ENCODE data around the gene MEF2D.

The MEF2D gene

DNA sequence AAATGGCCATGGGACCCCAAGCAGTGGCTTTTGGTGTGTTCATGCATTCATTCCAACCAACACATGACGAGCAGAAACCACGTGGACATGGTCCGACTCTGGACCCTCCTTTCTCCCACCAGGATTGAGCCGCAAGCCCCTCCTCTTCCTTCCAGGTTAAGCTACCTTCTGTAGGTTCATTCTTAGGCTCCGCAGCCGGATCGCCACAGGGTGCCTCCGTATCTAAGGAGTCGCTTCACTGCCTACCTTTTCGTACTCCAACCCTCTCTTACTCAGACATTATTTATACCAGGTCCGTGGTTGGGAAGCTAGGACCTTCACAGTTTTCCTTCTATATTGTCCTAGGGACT is 67.9 kb downstream of the MEF2D start:
- Histone ChIP-seq H4K20me1 (ENCODE audit: insufficient read depth, low read length) (no peaks in the 10 kb centered on the region), H3K27me3 (ENCODE audit: insufficient read depth, low read length) (peaks cover 11% of the 10 kb centered on the region; the same call in 1 of the 2 replicates), H3F3A (ENCODE audit: insufficient read depth, low read length) (no peaks in the 10 kb centered on the region), H2AFZ (ENCODE audit: low read length) (no peak overlapping the region), H3K9ac (ENCODE audit: low read length) (no peak overlapping the region), H3K36me3 (ENCODE audit: insufficient read depth, low read length) (no peaks in the 10 kb centered on the region), H3K4me2 (ENCODE audit: low read length) (no peak overlapping the region), H3K9me3 (ENCODE audit: low read length) (no peaks in the 10 kb centered on the region), H3K79me2 (ENCODE audit: insufficient read depth, low read length) (no peaks in the 10 kb centered on the region), H3K4me3 (ENCODE audit: low read depth, low read length, poor library complexity, severe bottlenecking) (no peak overlapping the region), H3K4me1 (ENCODE audit: insufficient read depth, low read length, severe bottlenecking) (no peaks in the 10 kb centered on the region), H3K9me2 (ENCODE audit: low read depth, low read length) (no peaks in the 10 kb centered on the region), H3K27ac (ENCODE audit: low read depth, low read length, poor library complexity, severe bottlenecking) (no peak overlapping the region)
- TF ChIP-seq, protein P1, sequence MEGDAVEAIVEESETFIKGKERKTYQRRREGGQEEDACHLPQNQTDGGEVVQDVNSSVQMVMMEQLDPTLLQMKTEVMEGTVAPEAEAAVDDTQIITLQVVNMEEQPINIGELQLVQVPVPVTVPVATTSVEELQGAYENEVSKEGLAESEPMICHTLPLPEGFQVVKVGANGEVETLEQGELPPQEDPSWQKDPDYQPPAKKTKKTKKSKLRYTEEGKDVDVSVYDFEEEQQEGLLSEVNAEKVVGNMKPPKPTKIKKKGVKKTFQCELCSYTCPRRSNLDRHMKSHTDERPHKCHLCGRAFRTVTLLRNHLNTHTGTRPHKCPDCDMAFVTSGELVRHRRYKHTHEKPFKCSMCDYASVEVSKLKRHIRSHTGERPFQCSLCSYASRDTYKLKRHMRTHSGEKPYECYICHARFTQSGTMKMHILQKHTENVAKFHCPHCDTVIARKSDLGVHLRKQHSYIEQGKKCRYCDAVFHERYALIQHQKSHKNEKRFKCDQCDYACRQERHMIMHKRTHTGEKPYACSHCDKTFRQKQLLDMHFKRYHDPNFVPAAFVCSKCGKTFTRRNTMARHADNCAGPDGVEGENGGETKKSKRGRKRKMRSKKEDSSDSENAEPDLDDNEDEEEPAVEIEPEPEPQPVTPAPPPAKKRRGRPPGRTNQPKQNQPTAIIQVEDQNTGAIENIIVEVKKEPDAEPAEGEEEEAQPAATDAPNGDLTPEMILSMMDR (IDR thresholded peaks at IDR 0.05; ENCODE audit: low read length): no peak
- TF ChIP-seq EZH2 (IDR thresholded peaks at IDR 0.05; ENCODE audit: borderline replicate concordance, low read length): no peak

DNA sequence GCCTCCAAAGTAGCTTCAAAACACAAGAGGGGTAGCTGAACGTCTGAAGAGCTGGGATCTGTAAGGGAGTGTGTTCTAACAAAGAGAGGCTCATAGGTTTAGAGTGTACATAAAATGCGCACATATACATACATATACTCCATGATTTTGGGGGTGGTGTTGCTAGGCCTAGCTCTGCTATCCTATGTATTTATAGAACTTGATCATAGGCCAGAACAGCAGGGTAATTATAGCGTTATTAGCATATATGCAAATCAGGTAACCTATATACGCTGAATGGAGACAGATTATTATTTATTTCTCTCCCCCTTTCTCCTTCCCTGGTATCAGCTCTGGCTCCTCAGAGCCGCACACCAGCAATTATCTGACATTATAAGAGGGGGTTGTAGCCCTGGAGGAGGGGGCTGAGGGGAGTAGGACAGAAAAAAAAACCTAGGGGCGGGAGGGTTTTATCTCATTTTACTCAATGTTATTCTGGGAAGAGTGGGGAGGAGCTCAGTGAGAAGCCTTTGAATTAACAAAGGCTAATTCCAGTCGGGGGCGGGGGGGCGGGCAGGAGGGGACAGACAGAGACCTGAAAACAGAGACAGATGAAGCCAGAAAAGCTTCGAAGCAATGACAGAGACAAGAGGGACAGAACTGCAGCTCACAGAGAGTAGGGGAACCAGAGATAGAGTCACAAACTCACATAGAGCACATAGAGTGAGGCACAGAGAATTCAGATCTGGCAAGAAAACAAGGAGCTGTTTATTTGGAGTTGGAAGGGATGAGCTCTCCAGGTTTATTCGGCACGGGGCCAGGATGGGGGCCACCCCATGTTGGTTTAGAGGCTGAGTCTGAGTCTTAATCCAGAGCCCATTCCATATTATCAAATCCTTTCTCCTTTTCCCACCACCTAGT is 68.6 kb downstream of the MEF2D start:
- no peak overlapping the region for H3K9ac ChIP-seq (ENCODE audit: low read length)
- H3K27ac ChIP-seq (ENCODE audit: low read depth, low read length, poor library complexity, severe bottlenecking): no peak overlapping the region

DNA sequence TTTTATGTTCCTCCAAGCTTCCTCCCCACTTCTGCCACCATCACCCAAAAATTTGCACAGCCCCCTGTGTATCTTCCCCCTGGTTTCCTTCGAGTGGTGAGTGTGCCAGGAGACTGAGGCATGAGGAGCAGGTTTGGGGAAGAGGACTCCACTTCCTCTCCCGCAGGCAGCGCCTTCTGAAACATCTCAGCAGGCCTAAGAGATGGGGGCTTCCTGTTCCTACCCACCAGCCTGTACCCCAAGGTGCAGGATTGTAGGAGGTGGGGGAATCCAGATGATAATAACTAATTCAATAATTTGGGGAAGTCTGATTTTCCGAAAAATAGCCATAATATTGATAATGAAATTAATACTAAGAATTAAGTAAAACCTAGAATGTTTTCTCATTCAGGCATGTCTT is 69.2 kb downstream of the MEF2D start:
- Histone ChIP-seq H3K79me2 (ENCODE audit: insufficient read depth, low read length) (no peaks in the 10 kb centered on the region), H4K20me1 (ENCODE audit: insufficient read depth, low read length) (no peaks in the 10 kb centered on the region), H3K27ac (ENCODE audit: low read depth, low read length, poor library complexity, severe bottlenecking) (no peak overlapping the region), H3K27me3 (ENCODE audit: insufficient read depth, low read length) (peaks cover 11% of the 10 kb centered on the region; the same call in 1 of the 2 replicates), H3K9me2 (ENCODE audit: low read depth, low read length) (no peaks in the 10 kb centered on the region), H3K4me3 (ENCODE audit: low read depth, low read length, poor library complexity, severe bottlenecking) (no peak overlapping the region), H3F3A (ENCODE audit: insufficient read depth, low read length) (no peaks in the 10 kb centered on the region), H3K36me3 (ENCODE audit: insufficient read depth, low read length) (no peaks in the 10 kb centered on the region), H3K9me3 (ENCODE audit: low read length) (no peaks in the 10 kb centered on the region), H3K9ac (ENCODE audit: low read length) (no peak overlapping the region), H3K4me1 (ENCODE audit: insufficient read depth, low read length, severe bottlenecking) (no peaks in the 10 kb centered on the region), H3K4me2 (ENCODE audit: low read length) (no peak overlapping the region), H2AFZ (ENCODE audit: low read length) (no peak overlapping the region)
- no peak for TF ChIP-seq EZH2 (IDR thresholded peaks at IDR 0.05; ENCODE audit: borderline replicate concordance, low read length)
- TF ChIP-seq, protein P1 (IDR thresholded peaks at IDR 0.05; ENCODE audit: low read length): no peak

More for the DNA sequence above, 68.6 kb downstream of the MEF2D start:
- H3K27me3 ChIP-seq (ENCODE audit: insufficient read depth, low read length): peaks cover 11% of the 10 kb centered on the region; the same call in 1 of the 2 replicates
- H3K36me3 ChIP-seq (ENCODE audit: insufficient read depth, low read length): no peaks in the 10 kb centered on the region
- H2AFZ ChIP-seq (ENCODE audit: low read length): no peak overlapping the region
- H3K9me2 ChIP-seq (ENCODE audit: low read depth, low read length): no peaks in the 10 kb centered on the region
- no peak for TF ChIP-seq EZH2 (IDR thresholded peaks at IDR 0.05; ENCODE audit: borderline replicate concordance, low read length)
- TF ChIP-seq, protein P1 (IDR thresholded peaks at IDR 0.05; ENCODE audit: low read length): no peak
- H3K4me3 ChIP-seq (ENCODE audit: low read depth, low read length, poor library complexity, severe bottlenecking): no peak overlapping the region
- H3K9me3 ChIP-seq (ENCODE audit: low read length): no peaks in the 10 kb centered on the region
- H3K4me1 ChIP-seq (ENCODE audit: insufficient read depth, low read length, severe bottlenecking): no peaks in the 10 kb centered on the region
- no peaks in the 10 kb centered on the region for H3K79me2 ChIP-seq (ENCODE audit: insufficient read depth, low read length)
- no peaks in the 10 kb centered on the region for H3F3A ChIP-seq (ENCODE audit: insufficient read depth, low read length)
- H3K4me2 ChIP-seq (ENCODE audit: low read length): no peak overlapping the region
- no peaks in the 10 kb centered on the region for H4K20me1 ChIP-seq (ENCODE audit: insufficient read depth, low read length)
